ENCODE data around the gene ISG20.

- no peak for TF ChIP-seq CTCF (conservative IDR thresholded peaks at IDR 0.05 in 1 of 2, IDR thresholded peaks at IDR 0.05 in 1 of 2; ENCODE audit: extremely low read depth in 1 of 2, insufficient read depth in 1 of 2, low read depth in 1 of 2, low read length in 2 of 2)
- TF ChIP-seq EZH2 (IDR thresholded peaks at IDR 0.05; ENCODE audit: borderline replicate concordance, low read length): no peak
Observed at GRCh38 chr15:88647351-88648105, 8.7 kb downstream of the ISG20 start.

All from mammary epithelial cell (primary cell).